Measurements from ENCODE around the gene PDE7B. TPM values are rescaled to one million over a fixed set of nuclear protein-coding genes. Genes with fewer than 3 reads are reported as not detected.

The PDE7B gene
- total and polyA plus RNA-seq, 2 of the 8 experiments (the other 6 are each of a cell fraction or from before 2014, with no cell fraction given): not detected

- TF ChIP-seq CHD7 (IDR thresholded peaks at IDR 0.05; ENCODE audit: insufficient replicate concordance, low read length) (no peak), POU5F1 (IDR thresholded peaks at IDR 0.05; ENCODE audit: low read depth, low read length) (no peak), TBP (IDR thresholded peaks at IDR 0.05; ENCODE audit: low read depth, low read length) (no peak), GTF2F1 (IDR thresholded peaks at IDR 0.05; ENCODE audit: borderline replicate concordance, low read depth, low read length) (no peak), KDM1A (IDR thresholded peaks at IDR 0.05; ENCODE audit: borderline replicate concordance, low read length) (no peak), EP300 (IDR thresholded peaks at IDR 0.05; ENCODE audit: borderline replicate concordance in 1 of 2, low read depth in 2 of 2, low read length in 2 of 2) (no peak), HDAC2 (IDR thresholded peaks at IDR 0.05; ENCODE audit: borderline replicate concordance in 1 of 2, low read depth in 2 of 2, low read length in 2 of 2) (no peak), EZH2 (IDR thresholded peaks at IDR 0.05; ENCODE audit: low read depth, low read length, severe bottlenecking) (no peak), SIX5 (IDR thresholded peaks at IDR 0.05; ENCODE audit: low read depth, low read length) (no peak)
These were observed 221.7 kb downstream of the PDE7B start (continued) for GRCh38 chr6:136073216-136073615.

Data from H1 (cell line).